ENCODE measurements around the gene SENP5.

GRCh38 chr3:196949285-196949619, 81.5 kb downstream of the SENP5 start:
- no peak for TF ChIP-seq ZNF274 (IDR thresholded peaks at IDR 0.05; ENCODE audit: low read depth, low read length)
- TF ChIP-seq SUZ12 (IDR thresholded peaks at IDR 0.05; ENCODE audit: extremely low read depth, insufficient read depth, insufficient read length): no peak
- no peak for TF ChIP-seq YY1 (IDR thresholded peaks at IDR 0.05; ENCODE audit: insufficient read depth, insufficient read length)
